Brain microvascular endothelial cell (primary cell): Measurements from ENCODE around the gene RCOR2.

Source experiments
- DNase-seq: peaks from one replicate; pipeline ENCODE4 v3.0.0-alpha.2; 2020
- H3K27ac ChIP-seq: fragments of 250-450 bp; sonication (Bioruptor Pico); 2 replicates; pipeline ENCODE4 v1.5.1; 2020; ENCODE audit warnings: mild to moderate bottlenecking, moderate library complexity
- H3K27me3 ChIP-seq: fragments of 250-450 bp; sonication (Bioruptor Pico); replicated peaks from 2 replicates; pipeline ENCODE4 v1.5.1; 2020; ENCODE audit warnings: mild to moderate bottlenecking
- H3K36me3 ChIP-seq: fragments of 250-450 bp; sonication (Bioruptor Pico); replicated peaks from 2 replicates; pipeline ENCODE4 v1.5.1; 2020; ENCODE audit warnings: mild to moderate bottlenecking
- H3K4me3 ChIP-seq: 2 replicates; pipeline ENCODE4 v1.5.1; 2011; ENCODE audit warnings: low read depth, mild to moderate bottlenecking, control low read depth, low read length, moderate library complexity
- in situ Hi-C: cut with HindIII; loops from 2 replicates; pipeline ENCODE4 v1.10.0; 2017; ENCODE audit warnings: low sequenced_read_pairs, low pct_ligation_motif_present
- TF ChIP-seq, protein P1 (sequence below): IDR thresholded peaks from 2 replicates; pipeline ENCODE4 v1.5.1; 2011; ENCODE audit warnings: low read depth, mild to moderate bottlenecking, moderate library complexity, low read length, control low read depth, inconsistent platforms; ENCODE audit errors: missing control alignments

The RCOR2 gene

DNA sequence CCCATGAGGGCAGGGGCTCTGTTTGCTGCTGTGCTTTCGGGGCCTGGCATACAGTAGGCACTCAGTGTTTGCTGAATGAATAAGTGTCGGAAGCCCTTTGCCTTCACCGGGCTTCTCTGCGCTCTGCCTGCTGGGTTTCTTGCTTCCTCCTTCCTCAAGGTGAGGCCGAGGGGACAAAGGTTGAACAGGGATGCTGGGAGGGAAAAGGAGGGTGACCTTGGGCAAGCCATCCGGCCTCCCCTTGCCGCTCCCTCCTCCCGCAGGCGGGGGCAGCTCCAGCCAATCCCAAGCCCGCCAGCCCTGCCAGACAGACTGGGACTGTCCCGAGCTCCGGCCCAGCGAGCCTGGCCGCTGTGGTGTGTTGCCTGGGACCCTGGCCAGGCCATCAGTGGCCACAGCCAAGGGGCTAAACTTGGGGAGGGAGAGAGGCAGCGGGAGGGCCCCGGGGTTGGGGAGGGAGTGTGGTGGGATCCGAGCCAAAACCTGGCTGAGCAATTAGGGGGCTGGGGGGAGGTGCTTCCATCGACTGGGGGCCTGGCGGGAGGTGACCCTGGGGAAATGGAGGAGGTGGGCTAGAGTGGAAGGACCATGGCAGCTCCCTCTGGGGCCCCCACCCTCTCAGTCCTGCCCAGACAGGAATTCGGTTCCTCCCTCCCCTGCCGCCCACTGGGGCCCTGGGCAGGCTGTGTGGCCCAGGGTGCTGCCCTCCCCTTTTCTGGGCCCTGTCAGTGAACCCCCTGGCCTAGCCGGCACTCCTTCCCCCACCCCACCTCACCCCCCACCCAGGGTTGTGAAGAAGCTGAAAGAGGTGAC lies 3.4 kb upstream of the RCOR2 start:
- no peak for DNase-seq
- in situ Hi-C loops, result no loop called here
- Histone ChIP-seq H3K36me3 (no peaks in the 10 kb centered on the region), H3K4me3 (no peak overlapping the region), H3K27me3 (no peaks in the 10 kb centered on the region), H3K27ac (no peak overlapping the region)
- TF ChIP-seq, protein P1, sequence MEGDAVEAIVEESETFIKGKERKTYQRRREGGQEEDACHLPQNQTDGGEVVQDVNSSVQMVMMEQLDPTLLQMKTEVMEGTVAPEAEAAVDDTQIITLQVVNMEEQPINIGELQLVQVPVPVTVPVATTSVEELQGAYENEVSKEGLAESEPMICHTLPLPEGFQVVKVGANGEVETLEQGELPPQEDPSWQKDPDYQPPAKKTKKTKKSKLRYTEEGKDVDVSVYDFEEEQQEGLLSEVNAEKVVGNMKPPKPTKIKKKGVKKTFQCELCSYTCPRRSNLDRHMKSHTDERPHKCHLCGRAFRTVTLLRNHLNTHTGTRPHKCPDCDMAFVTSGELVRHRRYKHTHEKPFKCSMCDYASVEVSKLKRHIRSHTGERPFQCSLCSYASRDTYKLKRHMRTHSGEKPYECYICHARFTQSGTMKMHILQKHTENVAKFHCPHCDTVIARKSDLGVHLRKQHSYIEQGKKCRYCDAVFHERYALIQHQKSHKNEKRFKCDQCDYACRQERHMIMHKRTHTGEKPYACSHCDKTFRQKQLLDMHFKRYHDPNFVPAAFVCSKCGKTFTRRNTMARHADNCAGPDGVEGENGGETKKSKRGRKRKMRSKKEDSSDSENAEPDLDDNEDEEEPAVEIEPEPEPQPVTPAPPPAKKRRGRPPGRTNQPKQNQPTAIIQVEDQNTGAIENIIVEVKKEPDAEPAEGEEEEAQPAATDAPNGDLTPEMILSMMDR, result no peak

DNA sequence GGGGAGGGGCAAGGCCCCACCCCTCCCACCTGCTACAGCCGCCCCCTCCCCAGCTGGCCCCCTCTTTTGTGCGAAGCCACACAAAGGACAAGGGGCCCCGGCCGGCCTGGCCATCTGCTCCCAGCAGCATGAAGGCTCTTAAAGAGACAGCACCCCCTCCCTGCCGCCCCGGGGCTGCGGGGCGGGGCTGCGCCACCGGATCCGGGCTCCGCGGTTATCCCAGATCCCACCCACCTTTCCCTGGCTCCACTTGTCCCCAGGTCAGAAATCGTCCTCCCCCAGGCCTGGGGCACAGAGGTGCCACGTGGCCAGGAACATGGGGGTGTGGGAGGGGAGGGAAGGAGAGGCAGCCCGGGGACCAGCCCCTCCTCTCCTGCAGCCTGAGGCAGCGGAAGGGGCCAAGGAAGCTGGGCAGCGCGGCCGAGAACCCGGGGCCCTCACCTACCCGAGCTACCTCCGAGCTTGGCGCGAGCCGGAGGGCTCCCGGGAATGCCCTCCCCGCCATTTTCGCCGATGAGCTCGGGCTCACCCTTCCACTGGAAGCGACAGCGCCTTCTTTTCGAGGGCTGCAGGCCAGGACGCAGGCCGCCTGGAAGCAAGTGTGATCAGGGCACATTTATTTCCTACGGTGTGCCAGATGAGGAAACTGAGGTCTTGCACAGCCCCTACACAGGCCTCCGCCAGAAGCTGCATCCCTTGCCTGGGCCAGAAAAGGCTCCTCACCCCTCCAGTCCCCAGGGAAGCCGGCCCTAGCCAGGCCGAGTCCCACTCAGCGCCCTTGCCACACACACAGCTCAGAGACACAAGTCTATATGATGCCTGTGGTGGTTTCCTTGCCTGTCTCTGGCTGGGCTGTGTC lies 2.5 kb upstream of the RCOR2 start:
- TF ChIP-seq, protein P1, result no peak
- Histone ChIP-seq H3K36me3 (no peaks in the 10 kb centered on the region), H3K27me3 (no peaks in the 10 kb centered on the region), H3K4me3 (peak overlapping the region; percentile 24), H3K27ac (no peak overlapping the region)
- DNase-seq, result no peak
- in situ Hi-C loops, result no loop called here

DNA sequence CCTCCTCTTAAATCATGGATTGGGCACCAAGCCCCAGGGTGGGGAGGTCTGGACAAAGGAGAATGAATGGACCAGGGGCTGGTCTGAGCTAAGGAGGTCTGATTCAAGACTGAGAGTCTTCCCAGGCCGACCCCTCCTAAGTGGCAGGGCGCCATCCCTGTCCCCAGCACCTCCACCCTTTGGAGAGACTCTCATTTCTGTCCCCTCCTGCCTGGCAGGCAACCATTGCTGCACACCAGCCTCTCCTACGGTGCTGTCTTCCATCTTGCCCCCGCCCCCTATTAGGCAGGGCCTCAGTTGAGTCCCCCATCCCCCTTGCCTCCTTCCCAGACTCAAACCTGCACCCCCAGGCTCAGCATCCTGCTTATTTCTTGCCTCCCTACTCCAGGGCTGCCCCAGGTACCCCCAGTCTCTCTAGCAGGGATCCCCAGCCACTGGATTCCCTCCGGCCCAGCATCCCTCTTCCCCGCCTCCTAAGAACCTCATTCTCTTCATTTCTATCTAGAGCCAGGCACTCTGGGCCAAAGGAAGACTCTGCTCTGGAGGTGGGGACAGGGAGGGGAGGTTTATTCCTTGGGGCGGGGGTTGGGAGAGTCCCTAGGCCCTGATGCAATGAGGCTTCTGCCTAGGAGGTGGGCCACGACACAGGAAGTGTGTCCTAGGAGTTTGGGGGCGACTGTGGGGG lies 1.7 kb upstream of the RCOR2 start:
- Histone ChIP-seq H3K4me3 (no peak overlapping the region), H3K36me3 (no peaks in the 10 kb centered on the region), H3K27ac (no peak overlapping the region), H3K27me3 (no peaks in the 10 kb centered on the region)
- DNase-seq, result no peak
- TF ChIP-seq, protein P1, result no peak
- in situ Hi-C loops, result no loop called here

DNA sequence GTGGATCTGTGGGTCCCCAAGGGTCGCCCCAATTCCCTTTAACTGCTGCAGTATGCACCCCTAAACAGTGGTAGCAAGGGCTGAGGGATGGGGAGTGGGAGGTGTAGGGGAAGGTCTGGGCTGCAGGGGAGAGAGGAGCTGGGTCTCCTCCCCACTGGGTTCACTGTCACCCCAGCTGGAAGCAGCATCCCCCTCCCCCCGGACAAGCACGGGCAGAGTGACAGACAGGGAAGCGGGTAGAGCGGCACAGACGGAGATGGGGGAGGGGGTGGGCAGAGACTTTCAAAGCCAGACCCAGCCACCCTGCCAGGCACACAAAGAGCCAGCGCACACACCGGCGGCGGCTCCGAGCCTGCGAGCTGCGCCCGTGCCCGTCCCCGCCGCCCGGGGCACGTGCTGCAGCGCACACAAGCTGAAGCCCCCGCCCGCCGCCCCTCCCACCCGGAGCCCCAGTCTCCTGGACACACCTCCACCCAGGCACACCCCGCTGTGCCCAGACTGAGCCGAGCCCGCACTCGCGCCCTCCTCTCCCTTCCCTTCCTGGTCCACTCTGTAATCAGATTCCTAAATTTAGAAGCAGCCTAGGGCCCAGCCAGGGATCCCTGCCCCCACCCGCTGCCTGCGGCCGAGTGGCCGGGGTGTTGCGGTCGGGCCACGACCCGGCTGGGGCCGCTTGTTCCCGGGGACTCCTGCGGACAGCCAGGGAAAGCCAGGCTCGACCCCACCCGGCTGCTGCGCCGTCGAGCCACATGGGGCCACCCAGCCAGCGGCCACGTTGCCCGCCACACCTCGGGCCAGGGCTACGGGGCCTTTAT lies 935 bp upstream of the RCOR2 start:
- TF ChIP-seq, protein P1, result no peak
- no peaks in the 10 kb centered on the region for H3K36me3 ChIP-seq
- H3K4me3 ChIP-seq, result peak overlapping the region; percentile 49
- in situ Hi-C loops, result no loop called here
- H3K27me3 ChIP-seq, result no peaks in the 10 kb centered on the region
- DNase-seq, result no peak
- no peak overlapping the region for H3K27ac ChIP-seq
